ENCODE results near the gene PRSS16. TPM values are rescaled to one million over a fixed set of nuclear protein-coding genes. Genes with fewer than 3 reads are reported as not detected.

Gene PRSS16
- total RNA-seq, 1 donor = not detected

DNA sequence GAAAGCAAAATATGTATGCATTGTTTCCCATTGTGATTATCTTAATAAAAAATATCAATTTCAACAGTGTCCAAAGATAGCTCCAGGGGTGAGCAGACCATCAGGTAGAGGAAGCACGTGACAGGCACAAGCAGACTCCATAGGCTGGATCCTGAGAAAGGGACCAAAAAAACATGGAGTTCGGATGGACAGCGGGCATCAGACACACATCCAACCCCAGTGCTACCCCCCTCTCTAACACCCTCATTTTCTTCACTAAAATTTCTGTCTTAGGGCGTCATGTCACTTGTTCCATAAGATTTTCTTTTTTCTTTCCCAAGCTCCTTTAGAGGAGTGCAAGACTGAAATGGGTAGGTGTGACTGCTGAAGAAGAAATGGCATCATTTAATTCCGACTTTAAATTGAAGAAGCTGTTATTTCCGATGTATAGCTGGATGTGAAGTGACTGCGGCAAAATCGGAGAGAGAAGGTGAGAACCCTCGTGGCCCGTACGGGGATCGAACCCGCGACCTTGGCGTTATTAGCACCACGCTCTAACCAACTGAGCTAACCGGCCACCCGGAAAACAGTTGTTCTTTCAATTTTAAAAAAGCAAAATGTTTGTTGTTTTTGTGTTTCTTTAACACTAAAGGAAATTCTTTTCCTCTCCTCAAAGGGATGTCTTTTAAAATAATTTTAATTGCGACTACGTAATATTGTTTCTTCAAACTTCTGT is 10.3 kb upstream of the PRSS16 start:
- Histone ChIP-seq H3K79me2 (ENCODE audit: insufficient read depth, low read length) (no peaks in the 10 kb centered on the region), H2AFZ (ENCODE audit: low read length) (peak overlapping the region; percentile 89), H3K4me3 (ENCODE audit: insufficient read depth, low read length) (peak overlapping the region; percentile 68), H4K20me1 (ENCODE audit: insufficient read depth, low read length) (no peaks in the 10 kb centered on the region), H3K9me3 (ENCODE audit: low read depth, low read length) (no peaks in the 10 kb centered on the region), H3K4me1 (ENCODE audit: insufficient read depth, low read length) (peaks cover 13% of the 10 kb centered on the region), H3K4me2 (ENCODE audit: insufficient read depth, low read length) (peak overlapping the region; percentile 78), H3K27me3 (ENCODE audit: insufficient read depth, low read length) (no peaks in the 10 kb centered on the region), H3K27ac (ENCODE audit: low read depth, low read length) (no peak overlapping the region), H3K36me3 (ENCODE audit: insufficient read depth, low read length) (no peaks in the 10 kb centered on the region)
- peak; percentile 80 for DNase-seq (ENCODE audit: insufficient read length, low spot score, missing footprints)
- TF ChIP-seq, protein P1, sequence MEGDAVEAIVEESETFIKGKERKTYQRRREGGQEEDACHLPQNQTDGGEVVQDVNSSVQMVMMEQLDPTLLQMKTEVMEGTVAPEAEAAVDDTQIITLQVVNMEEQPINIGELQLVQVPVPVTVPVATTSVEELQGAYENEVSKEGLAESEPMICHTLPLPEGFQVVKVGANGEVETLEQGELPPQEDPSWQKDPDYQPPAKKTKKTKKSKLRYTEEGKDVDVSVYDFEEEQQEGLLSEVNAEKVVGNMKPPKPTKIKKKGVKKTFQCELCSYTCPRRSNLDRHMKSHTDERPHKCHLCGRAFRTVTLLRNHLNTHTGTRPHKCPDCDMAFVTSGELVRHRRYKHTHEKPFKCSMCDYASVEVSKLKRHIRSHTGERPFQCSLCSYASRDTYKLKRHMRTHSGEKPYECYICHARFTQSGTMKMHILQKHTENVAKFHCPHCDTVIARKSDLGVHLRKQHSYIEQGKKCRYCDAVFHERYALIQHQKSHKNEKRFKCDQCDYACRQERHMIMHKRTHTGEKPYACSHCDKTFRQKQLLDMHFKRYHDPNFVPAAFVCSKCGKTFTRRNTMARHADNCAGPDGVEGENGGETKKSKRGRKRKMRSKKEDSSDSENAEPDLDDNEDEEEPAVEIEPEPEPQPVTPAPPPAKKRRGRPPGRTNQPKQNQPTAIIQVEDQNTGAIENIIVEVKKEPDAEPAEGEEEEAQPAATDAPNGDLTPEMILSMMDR (IDR thresholded peaks at IDR 0.05; ENCODE audit: extremely low read depth, low read depth, low read length) = no peak

- no peaks in the 10 kb centered on the region for H4K20me1 ChIP-seq (ENCODE audit: insufficient read depth, low read length)
- no peak overlapping the region for H3K27ac ChIP-seq (ENCODE audit: low read depth, low read length)
- H3K4me1 ChIP-seq (ENCODE audit: insufficient read depth, low read length) = peaks cover 13% of the 10 kb centered on the region
- peak overlapping the region; percentile 89 for H2AFZ ChIP-seq (ENCODE audit: low read length)
- H3K9me3 ChIP-seq (ENCODE audit: low read depth, low read length) = no peaks in the 10 kb centered on the region
- H3K4me2 ChIP-seq (ENCODE audit: insufficient read depth, low read length) = peak overlapping the region; percentile 78
- H3K4me3 ChIP-seq (ENCODE audit: insufficient read depth, low read length) = peak overlapping the region; percentile 68
- H3K79me2 ChIP-seq (ENCODE audit: insufficient read depth, low read length) = no peaks in the 10 kb centered on the region
- no peaks in the 10 kb centered on the region for H3K36me3 ChIP-seq (ENCODE audit: insufficient read depth, low read length)
- peak; percentile 70 for DNase-seq (ENCODE audit: insufficient read length, low spot score, missing footprints)
- H3K27me3 ChIP-seq (ENCODE audit: insufficient read depth, low read length) = peaks cover 3% of the 10 kb centered on the region
- TF ChIP-seq, protein P1 (IDR thresholded peaks at IDR 0.05; ENCODE audit: extremely low read depth, low read depth, low read length) = no peak
Measured at GRCh38 chr6:27238010-27238983, 9.2 kb upstream of the PRSS16 start.

- Histone ChIP-seq H3K79me2 (ENCODE audit: insufficient read depth, low read length) (no peaks in the 10 kb centered on the region), H3K27me3 (ENCODE audit: insufficient read depth, low read length) (peaks cover 6% of the 10 kb centered on the region), H4K20me1 (ENCODE audit: insufficient read depth, low read length) (no peaks in the 10 kb centered on the region), H3K27ac (ENCODE audit: low read depth, low read length) (no peak overlapping the region), H3K9me3 (ENCODE audit: low read depth, low read length) (no peaks in the 10 kb centered on the region), H3K4me2 (ENCODE audit: insufficient read depth, low read length) (peak overlapping the region; percentile 78), H3K4me1 (ENCODE audit: insufficient read depth, low read length) (peaks cover 13% of the 10 kb centered on the region), H2AFZ (ENCODE audit: low read length) (no peak overlapping the region), H3K36me3 (ENCODE audit: insufficient read depth, low read length) (no peaks in the 10 kb centered on the region), H3K4me3 (ENCODE audit: insufficient read depth, low read length) (no peak overlapping the region)
- TF ChIP-seq, protein P1 (IDR thresholded peaks at IDR 0.05; ENCODE audit: extremely low read depth, low read depth, low read length) = no peak
- peak; percentile 35 for DNase-seq (ENCODE audit: insufficient read length, low spot score, missing footprints)
Measured at GRCh38 chr6:27239258-27239657, 8.2 kb upstream of the PRSS16 start.

- no peaks in the 10 kb centered on the region for H3K9me3 ChIP-seq (ENCODE audit: low read depth, low read length)
- no peak overlapping the region for H3K4me2 ChIP-seq (ENCODE audit: insufficient read depth, low read length)
- no peaks in the 10 kb centered on the region for H4K20me1 ChIP-seq (ENCODE audit: insufficient read depth, low read length)
- H3K79me2 ChIP-seq (ENCODE audit: insufficient read depth, low read length) = no peaks in the 10 kb centered on the region
- DNase-seq (ENCODE audit: insufficient read length, low spot score, missing footprints) = no peak
- H3K27ac ChIP-seq (ENCODE audit: low read depth, low read length) = no peak overlapping the region
- no peak overlapping the region for H3K4me3 ChIP-seq (ENCODE audit: insufficient read depth, low read length)
- H2AFZ ChIP-seq (ENCODE audit: low read length) = no peak overlapping the region
- H3K36me3 ChIP-seq (ENCODE audit: insufficient read depth, low read length) = no peaks in the 10 kb centered on the region
- H3K4me1 ChIP-seq (ENCODE audit: insufficient read depth, low read length) = peaks cover 13% of the 10 kb centered on the region
- TF ChIP-seq, protein P1 (IDR thresholded peaks at IDR 0.05; ENCODE audit: extremely low read depth, low read depth, low read length) = no peak
- peaks cover 11% of the 10 kb centered on the region for H3K27me3 ChIP-seq (ENCODE audit: insufficient read depth, low read length)
Measured at GRCh38 chr6:27241443-27241842, 6.1 kb upstream of the PRSS16 start.

Measured in osteoblast (primary cell).